ENCODE measurements around the gene THSD7A.

The THSD7A gene

GRCh38 chr7:11709196-11709595 lies 122.8 kb downstream of the THSD7A start:
- no peak for DNase-seq (ENCODE audit: low spot score)
- no peak for TF ChIP-seq CTCF (IDR thresholded peaks at IDR 0.05; ENCODE audit: extremely low read depth, missing control alignments)

GRCh38 chr7:11707606-11708193 lies 124.3 kb downstream of the THSD7A start:
- DNase-seq (ENCODE audit: low spot score), result no peak
- TF ChIP-seq CTCF (IDR thresholded peaks at IDR 0.05; ENCODE audit: extremely low read depth, missing control alignments), result no peak

GRCh38 chr7:11706666-11707605 lies 125.1 kb downstream of the THSD7A start:
- TF ChIP-seq CTCF (IDR thresholded peaks at IDR 0.05; ENCODE audit: extremely low read depth, missing control alignments), result no peak
- DNase-seq (ENCODE audit: low spot score), result no peak

DNA sequence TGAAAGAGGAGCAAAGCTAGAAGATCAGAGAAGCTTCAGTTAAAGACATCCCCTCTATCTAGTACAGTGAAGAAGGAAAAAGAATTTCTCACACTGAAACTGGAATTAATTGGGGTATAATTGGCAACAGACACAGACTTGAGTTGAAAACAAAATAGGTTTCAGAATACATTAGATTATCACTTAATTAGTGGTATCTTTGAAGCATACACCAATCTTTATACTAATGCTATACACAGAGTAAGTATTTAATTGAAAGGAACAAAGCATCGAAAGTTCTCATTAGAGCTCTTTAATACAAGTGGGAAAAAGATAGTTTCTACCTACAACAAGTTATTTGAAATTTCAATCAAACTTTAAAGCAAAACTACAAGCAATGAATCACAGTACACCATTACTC lies 128.2 kb downstream of the THSD7A start:
- DNase-seq (ENCODE audit: low spot score), result no peak

DNA sequence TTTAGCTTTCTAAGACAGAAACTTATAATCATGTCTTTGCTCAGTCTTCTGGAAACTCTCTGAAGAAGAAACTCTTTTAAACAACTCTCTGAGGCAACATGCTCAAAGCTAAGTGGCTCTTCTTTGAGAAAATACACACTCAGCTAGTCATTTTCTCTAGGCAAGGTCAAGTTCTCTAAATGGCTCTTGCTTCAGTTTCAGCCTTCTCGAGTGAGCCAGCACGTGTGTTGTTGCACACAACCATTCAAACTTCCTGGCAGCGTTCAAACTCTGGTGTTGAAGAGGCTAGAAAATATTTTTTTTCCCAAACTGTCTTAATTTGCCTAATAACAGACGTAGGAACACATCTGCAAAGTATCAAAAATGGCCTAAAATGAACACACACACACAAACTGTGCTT lies 129.1 kb downstream of the THSD7A start:
- DNase-seq (ENCODE audit: low spot score), result no peak
- no peak for TF ChIP-seq CTCF (IDR thresholded peaks at IDR 0.05; ENCODE audit: extremely low read depth, missing control alignments)

More for the DNA sequence above, 128.2 kb downstream of the THSD7A start:
- TF ChIP-seq CTCF (IDR thresholded peaks at IDR 0.05; ENCODE audit: extremely low read depth, missing control alignments), result no peak

GRCh38 chr7:11701829-11702560 lies 130.0 kb downstream of the THSD7A start:
- no peak for DNase-seq (ENCODE audit: low spot score)
- TF ChIP-seq CTCF (IDR thresholded peaks at IDR 0.05; ENCODE audit: extremely low read depth, missing control alignments), result no peak

GRCh38 chr7:11699666-11700065 lies 132.3 kb downstream of the THSD7A start:
- no peak for TF ChIP-seq CTCF (IDR thresholded peaks at IDR 0.05; ENCODE audit: extremely low read depth, missing control alignments)
- DNase-seq (ENCODE audit: low spot score), result no peak

Data from GM20000 (cell line).